M059J (cell line): ENCODE data around the gene DLGAP1. TPM values are rescaled to one million over a fixed set of nuclear protein-coding genes. Genes with fewer than 3 reads are reported as not detected.
"Not testable (repeated sequence)": the region's sequence is repeated elsewhere in the genome, so short reads cannot be mapped to it uniquely, and the experiment has no call there.

Source experiments
- DNase-seq: peaks from one replicate; pipeline ENCODE4 v3.0.0-alpha.2; 2012; ENCODE audit warnings: low read depth
- total RNA-seq: library from RNA; depleted of rRNA; stranded (reverse); fragments of >200 nt; shearing (Covaris generic); gene quantifications from 2 replicates; pipeline ENCODE4 v1.2.3, GENCODE V29; 2014; rRNA removed

The DLGAP1 gene
- not detected in 2 replicates for total RNA-seq

DNA sequence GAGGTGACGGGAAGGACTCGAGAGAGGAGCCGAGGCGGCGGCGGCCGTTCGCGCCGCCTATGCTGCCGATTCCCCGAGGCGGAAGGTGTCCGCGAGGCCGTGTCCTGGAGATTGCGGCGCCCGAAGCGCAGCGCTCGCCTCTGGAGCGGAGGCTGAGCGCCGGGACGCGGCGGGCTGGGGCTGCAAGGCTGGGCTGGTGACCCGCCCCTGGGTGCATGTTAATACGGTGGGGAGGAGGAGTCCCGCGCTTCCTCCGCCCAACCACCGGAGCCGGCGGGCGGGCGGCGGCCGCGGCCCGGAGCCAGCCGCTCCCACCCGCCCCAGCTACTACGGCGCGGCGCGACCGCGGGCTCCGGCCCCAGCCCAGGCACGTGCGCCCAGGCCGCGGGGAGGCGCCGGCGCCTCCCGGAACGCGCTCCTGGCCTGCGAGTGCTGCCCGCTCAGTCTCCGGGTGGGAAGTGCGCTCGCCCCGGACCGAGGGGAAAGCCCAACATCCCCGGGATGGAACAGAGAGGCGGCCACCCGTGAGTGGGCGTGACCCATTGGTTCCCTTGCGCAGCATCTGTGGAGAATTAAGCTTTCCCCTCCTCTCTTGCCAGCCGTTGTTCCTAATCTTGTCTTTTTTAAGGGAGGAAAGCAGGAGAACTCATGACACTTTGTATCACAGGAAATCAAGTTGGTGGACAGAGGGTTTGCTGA, at the start of gene DLGAP1:
Gene DLGAP1, minus strand, starts transcription at position 195 of the 699 bp plus-strand sequence.
- no peak for DNase-seq

DNA sequence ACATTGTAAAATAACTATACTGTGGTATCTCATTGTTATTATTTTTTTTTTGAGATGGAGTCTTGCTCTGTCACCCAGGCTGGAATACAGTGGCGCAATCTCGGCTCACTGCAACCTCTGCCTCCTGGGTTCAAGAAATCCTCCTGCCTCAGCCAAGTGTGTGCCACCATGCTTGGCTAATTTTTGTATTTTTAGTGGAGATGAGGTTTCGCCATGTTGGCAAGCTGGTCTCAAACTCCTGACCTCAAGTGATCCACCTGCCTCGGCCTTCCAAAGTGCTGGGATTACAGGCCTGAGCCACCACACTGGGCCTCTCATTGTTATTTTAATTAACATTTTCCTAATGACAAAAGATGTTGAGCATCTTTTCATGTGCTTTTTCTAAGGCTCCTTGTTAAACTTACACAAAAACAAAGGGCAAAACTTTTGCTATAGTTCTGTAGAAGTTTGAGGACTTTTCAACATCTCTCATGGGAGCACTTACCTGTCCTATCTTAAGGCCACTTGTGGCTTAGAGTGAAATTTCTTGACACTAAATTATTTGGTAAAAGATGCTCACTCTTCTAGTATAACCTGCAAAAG, 39.7 kb upstream of the DLGAP1 start:
- not testable (repeated sequence) for DNase-seq

DNA sequence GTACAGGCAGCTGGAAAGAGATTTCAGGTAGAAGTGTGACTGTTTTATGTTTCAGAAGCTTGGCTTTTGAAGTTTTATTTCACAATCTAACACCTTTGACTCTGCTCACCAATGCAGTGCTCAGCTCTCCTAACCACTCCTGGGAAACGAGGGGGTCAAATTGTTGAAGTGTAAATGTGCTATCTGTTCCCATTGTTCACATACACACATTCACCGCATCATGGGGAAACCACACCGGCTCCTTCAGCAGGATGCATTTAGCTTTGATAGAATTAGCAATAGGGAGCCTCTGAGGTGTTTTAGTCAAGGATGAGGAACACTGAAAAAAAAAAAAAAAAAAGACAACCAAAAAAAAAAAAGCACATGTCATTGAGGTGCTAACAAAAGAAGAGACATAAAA, 13.4 kb upstream of the DLGAP1 start:
- no peak for DNase-seq

DNA sequence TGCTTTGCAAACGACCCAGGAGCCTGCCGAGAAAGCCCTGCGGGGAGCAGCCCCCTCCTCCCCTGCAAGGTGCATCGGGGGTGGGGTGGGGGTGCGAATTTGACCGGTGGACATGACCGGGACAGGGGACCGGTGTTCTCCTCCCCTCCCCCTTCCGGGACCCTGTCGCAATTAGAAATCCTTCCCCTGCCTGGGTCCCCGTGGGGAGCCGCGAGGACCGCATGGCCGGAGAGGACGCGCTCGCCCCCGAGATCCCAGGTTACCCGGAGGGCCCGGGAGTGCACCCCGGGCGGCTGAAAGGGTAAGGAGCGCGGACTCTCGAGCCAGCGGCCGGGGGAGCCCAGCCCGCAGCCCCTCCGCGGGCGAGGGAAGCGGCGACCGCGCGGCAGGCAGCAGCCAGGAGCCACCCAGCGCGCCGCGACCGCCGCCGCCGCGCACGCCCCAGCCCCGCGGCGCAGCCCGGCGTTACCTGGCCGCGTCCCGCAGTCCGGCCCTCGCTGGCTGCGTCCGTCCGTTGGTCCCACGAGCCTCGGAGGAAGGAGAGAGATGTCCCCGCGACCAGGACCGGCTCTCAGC, 482 bp downstream of the DLGAP1 start:
- no peak for DNase-seq

DNA sequence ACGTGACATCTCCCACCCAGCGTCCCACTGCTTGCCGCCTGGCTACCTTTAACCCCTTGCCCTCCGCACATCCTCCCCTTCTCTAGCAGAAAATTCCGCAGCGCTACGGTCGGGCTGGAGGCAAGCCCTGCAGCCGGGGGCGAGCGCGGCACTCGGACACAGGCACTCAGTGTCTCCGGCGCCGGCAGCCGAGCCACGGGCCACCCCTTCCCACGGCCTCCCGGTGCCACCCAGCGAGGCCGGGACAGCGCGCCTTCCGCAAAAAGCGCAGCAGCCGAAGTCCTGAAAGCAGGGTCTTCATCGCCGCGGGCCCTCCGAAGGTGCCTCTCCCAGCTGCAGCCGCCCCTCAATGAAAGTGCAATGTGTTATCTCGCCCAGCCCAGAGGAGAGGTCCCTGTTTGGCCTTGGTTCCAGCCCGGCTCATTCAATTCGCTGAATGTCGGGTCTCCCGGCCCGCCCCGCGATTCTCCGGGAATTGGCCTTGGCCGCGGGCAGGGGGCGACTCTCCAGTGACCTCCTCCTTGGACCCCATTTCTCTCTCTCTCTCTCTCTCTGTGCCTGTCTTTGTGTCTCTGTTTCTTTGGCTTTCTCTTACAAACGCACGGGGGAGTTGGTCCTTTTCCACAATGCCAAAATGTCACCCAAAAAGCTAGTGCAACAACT, 1.1 kb downstream of the DLGAP1 start:
- no peak for DNase-seq

DNA sequence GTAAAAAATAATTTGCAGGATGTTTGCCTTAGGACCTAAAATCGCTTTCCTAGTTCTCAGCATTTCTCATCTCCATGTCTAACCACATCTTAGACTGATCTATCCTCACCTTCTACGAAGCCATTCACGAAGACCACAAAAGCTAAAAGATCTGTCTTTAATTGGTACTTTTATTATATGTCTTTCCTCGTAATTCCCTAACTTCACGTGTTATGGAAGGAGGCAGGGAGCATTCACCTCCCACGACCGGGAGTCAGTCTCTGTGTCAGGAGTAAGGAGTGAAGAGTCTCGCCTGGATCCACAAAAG, 1.6 kb downstream of the DLGAP1 start:
- DNase-seq: no peak

DNA sequence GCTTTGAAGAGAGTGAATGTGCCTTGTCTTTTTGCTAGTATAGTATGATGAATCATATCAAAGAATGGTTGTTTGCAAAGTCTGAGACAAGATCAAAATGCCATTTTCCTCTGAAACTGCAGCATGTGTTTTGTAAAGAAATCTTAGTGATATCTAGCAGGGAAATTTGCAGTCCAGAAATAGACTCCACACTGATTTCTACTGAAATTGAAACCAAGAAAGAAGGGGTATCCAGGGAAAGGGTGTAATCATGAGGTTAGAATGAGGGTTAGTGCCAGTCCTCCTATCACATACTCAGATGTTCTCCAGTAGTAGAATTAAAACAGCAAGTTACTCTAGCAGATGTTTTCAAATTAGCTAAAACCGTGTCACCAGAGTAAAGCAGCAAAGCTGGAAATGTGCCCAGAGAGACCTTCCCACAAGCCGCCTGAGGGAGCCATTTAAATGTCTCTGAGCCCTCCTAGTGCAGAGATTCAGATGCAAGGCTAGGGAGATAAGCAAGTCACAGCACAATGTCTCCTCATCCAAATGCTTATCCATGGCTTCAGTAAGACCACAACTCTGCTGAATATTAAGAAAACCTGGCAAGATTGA, 4.9 kb downstream of the DLGAP1 start:
- DNase-seq: no peak

DNA sequence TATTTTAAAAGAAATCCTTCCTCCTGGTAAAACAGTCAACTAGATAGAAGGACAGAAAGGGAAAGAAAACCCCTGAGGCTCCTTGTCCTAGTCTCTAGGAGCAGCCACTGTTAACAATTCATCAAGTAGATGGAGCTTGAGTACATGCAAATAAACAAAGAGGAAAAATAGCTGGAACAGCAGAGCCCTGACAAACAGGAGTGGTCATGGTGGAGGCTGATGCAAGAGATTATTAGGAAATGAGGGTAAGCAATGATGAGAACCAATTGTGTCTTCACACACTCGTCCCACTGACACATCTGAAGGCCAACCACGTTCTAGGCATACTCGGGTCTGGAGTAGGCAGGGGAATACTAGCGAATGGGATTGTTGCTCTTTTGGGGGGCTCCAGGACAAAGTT, 9.2 kb downstream of the DLGAP1 start:
- DNase-seq: no peak

DNA sequence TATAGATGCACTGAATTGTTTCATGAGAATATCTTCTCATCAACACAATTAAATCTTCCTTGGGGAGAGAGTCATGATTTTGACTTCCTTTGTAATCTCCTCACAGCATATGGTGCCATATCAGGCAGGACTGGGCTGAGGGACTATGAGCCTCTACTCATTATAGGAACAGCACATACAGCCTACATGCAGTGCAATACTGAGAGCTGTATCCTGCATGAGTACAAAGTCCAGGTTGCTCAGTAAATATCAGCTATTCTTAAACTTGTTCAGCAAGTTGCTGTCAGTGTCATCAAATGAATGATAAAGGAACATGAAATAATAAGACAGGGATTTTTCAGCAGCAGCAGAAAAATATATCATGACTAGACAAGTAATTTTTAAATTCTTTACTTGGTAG, 10.8 kb downstream of the DLGAP1 start:
- DNase-seq: no peak

DNA sequence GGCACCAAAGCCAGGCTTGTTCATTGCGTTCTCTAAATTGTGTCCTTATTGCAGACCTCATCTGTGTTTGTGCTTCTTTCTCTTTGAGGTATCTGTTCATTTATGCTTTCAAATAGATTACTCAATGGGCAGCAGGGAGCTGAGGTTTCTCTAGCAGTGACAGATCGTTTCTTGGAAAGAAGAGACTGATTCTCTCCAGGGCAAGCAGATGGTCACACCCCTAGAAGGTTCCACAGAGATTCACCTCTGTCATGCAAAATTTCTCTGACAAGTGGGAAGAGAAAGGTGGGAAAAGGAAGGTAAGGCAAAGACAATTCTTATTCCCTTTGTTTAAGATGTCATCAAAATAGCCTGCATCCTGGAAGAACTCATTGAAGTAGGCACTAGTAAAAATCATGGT, 14.0 kb downstream of the DLGAP1 start:
- DNase-seq: no peak

DNA sequence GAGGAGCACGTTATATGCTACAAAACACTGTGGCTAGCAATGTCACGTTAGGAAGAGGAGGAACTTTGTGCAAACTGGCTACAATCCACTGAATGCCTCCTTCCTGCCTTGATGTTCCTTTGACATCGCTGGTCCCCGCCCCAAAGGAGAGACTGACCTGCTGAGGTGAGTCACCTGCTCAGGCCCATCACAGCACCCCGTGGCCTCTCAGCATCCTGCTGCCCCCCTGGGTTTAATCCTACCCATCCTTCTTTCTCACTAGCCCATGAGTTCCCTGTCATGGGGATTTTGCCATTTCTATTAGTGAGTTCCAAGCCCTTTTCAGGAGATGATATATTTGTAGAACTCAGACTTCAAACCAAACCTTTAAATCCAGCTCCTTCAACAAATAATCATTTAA, 16.2 kb downstream of the DLGAP1 start:
- DNase-seq: no peak

DNA sequence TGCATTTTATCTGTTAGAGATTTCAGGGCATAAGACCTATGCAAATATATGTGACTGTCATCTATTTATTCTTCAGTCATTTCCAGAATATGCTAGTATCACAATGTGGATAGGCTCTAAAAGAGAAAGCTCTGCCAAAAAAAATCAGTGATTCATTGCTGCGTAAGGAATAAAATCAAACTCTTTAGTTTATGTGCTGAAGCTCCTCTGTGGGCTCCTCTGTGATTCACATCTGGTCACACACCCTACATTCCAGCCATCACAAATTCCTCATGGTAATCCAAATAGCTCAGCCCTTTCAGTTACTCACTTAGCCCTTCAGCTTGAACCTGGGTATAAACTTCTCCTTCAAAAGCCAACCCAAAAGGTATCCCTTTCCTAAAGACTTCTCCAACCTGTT, 21.4 kb downstream of the DLGAP1 start:
- DNase-seq: no peak

DNA sequence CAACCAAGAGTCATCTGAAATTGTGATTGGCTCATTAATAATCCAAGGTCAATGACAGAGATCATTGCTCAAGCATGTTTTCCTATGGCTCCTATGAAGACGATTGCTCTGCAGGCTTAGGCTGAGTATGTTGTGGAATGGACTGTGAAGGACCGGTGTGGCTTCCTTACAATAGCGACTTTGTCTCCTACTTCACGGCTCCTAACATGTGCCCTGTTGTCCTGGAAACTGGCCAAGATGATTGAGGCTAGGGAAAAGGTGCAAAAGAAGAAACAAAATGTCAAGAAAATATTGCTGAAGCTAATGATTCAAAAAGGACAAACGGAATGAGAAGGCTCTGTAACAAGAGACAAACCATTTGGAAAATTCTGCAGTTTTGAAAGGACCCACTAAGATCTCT, 24.3 kb downstream of the DLGAP1 start:
- DNase-seq: no peak

DNA sequence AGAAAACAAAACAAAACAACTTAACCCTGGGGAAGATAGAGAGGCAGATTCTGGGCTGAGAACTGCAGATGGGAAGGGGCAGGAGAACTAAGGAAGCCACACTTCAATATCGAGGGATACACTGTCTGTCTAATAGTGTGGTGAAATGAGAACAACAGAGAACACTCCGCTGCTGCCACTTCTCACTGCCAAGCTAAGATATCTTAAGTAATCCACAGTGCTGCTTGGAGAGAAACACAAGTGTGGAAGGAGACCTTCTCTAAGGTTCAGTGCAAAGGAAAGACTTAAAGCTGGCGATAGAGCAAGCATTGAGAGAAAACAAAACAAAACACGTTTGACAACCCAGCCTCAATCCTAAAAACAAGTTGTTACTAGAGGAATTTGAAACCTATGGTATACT, 37.4 kb downstream of the DLGAP1 start:
- no peak for DNase-seq

DNA sequence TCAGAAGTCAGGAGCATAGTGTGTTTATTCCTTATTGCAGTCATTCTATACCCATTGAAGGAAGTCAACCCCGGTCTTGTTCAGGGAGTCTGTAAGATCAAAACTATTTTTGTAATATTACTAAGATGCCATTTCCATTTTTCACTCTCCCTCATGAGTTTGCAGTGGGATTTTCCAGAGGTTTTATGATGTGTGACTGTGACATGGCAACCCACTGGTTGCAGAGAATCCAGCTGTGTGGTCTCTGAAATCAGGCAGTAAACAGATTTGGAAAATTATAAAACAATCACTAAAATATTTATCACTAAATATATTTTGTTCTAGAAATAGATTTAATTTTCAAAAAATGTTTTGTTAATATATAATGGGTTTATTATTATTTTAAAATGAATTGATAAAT, 38.1 kb downstream of the DLGAP1 start:
- DNase-seq: no peak

DNA sequence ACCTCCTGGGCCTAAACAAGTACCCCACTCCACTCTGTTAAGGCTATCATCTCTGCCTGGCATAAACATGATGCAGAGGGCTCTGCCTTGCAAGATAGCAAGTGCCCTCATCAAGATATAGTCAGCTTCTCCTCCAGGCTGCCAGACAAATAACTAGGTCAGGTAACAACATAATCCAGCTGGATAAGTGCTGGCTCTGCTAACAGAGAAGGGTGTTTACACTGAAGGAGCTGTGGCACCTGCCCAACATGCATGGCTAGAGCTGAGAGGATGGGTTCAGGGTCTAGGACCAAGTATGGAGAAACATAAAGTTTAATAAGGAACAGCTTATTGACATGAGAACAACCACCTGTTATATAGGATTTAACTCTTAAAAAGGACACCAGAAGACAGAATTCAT, 42.8 kb downstream of the DLGAP1 start:
- DNase-seq: no peak

DNA sequence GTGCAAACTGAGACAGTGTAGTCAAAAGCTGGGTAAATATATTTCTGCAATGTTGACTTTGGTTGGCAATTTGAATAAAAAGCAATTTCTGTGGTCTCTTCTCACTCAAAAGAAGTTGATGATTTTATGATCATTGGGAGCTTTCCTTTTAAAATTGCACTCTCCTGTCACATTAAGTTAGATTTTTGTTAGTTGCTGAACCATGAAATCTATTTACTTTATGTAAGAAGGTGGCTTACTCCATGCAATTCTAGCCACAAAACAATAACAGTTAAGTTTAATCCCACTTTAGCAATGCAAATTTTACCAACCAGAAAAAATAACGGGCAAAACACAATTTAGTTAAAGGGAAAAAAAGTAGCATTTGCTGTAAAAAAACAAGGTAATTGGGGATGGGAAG, 48.3 kb downstream of the DLGAP1 start:
- no peak for DNase-seq

DNA sequence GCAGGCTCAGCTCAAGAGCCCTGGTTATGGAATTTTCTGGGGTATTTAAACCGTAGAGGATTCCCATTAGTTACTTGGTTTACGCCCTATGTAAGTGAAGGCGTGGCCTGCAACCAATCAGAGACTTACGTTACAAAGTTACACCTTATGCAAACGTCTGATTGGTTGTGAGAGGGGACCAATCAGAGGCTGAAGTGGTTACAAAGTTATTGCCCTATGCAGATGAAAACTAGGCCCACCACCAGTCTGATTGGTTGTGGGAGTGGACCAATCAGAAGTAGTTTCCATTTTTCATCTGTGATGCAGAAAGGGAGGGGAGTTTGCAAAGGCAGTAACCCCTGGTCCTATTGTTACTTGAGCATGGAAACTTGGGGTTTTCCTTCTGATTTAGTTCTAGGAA, 49.1 kb downstream of the DLGAP1 start:
- no peak for DNase-seq

DNA sequence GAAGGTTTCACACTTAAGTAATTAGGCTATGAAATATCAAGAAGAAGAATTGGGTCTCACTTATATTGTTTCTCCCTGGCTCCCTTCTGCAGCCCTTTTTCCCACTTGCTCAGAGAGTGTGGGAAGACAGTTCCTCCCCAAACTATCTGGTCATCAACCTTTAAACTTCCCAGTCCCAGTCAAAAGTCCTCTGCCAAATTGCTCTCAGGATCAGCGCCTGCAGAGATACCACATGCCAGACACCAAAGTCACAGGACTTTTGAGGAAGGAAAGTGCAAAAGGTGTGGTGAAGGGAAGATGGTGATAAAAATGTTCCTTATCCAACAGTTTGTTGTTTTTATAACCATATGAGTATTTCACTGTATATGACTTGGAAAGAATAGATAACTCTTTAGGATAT, 51.3 kb downstream of the DLGAP1 start:
- DNase-seq: no peak

DNA sequence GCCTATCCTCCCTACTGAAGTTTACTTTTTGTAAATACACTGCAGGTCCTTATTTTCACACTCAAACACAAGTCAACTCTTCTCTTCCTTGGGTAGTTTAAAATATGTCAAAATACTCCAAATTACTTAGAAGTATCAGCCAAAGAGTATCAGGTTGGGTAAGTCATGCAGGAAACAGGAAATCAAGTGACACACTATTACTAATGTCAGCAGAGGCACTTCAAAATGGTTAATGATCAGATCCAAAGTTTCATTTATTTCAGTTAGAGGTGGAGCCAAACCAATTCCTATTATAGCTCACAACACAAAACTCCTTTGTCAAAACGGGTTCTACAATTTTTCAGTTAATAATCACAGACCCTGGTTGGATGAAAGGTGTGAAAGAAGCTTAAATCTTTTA, 54.2 kb downstream of the DLGAP1 start:
- no peak for DNase-seq

DNA sequence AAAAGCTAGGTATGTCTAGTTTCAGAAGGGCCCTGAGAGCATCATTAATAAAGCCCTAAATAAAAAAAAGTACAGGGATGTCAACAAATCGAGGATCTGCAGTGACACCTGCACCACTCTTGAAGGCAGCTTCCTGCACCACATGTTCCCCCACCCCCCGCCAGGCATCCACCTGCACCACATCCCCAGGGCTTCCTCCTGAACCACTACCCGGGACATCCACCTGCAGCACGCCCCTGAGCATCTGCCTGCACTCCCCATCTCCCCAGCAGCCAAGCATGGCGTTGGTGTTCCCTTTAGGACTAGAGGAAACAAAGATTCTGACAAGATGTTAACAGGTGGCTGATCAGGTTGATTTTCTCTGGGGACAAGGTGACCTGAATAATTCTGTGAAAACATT, 55.2 kb downstream of the DLGAP1 start:
- DNase-seq: no peak

DNA sequence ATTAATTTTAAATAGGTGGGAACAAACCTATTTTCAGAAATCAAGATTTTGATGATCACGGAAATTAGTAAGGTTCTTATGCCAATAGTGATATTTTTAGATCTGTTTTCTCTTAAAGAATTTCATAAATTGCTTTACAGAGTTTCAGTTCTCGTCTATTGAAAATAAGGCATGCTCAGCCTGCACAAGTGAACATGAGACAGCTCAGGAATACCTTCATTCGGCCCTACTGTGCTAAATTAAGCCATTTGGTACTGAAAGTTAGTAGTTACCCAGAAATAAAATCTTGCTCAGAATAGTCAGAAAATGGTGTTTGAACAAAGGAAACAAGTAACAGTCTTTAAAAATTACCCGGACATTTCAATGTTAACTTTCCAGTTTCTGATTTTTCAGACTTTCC, 60.4 kb downstream of the DLGAP1 start:
- DNase-seq: no peak

DNA sequence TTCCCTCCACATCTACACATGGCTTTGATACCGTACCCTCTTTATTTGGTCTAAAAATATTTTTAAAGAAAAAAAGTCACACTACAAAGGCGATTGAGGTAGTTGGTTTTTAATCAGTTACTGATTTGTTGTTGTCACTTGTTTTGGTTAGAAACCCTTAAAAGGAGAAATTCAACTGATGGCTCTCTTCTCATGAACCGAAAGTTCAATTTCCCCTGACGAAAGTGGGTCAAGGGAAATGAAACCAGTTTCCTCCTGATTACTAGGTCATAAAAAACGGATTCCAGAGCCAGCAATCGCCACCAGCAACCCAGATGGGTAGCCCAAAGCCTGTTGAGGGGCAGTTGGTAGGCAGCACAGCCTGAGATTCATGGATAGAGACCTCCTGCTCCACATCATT, 63.2 kb downstream of the DLGAP1 start:
- DNase-seq: no peak
